GM23338 (cell line): ENCODE measurements around the gene CRTC3. TPM values are rescaled to one million over a fixed set of nuclear protein-coding genes. Genes with fewer than 3 reads are reported as not detected.

Experiments
- ATAC-seq: fragments of 200-7000 bp; cut with Tn5 transposase; 3 replicates; pipeline ENCODE4 v1.9.1; 2020
- DNase-seq: peaks from one replicate; pipeline ENCODE4 v3.0.0-alpha.2; 2015; ENCODE audit warnings: low spot score
- H2AFZ ChIP-seq: fragments of 200-600 bp; sonication (generic); 2 replicates; pipeline ENCODE4 v1.8.0; 2016; ENCODE audit warnings: antibody characterized with exemption, mild to moderate bottlenecking, moderate library complexity
- H3F3A ChIP-seq: fragments of 200-600 bp; sonication (generic); replicated peaks from 2 replicates; pipeline ENCODE4 v1.8.0; 2017; ENCODE audit warnings: antibody characterized with exemption, mixed run types, low read depth
- H3K27ac ChIP-seq: fragments of 200-600 bp; sonication (generic); 2 replicates; pipeline ENCODE4 v1.6.1; 2016; ENCODE audit warnings: low read depth
- H3K27me3 ChIP-seq: fragments of 200-600 bp; sonication (generic); 2 replicates; pipeline ENCODE4 v1.8.0; 2016; ENCODE audit warnings: mild to moderate bottlenecking, mixed run types, moderate library complexity; ENCODE audit not compliant: insufficient read depth
- H3K36me3 ChIP-seq: fragments of 200-600 bp; sonication (generic); 2 replicates; pipeline ENCODE4 v1.8.0; 2016; ENCODE audit warnings: mild to moderate bottlenecking; ENCODE audit not compliant: insufficient read depth
- H3K4me1 ChIP-seq: fragments of 200-600 bp; sonication (generic); 2 replicates; pipeline ENCODE4 v1.8.0; 2016; ENCODE audit warnings: mild to moderate bottlenecking, moderate library complexity; ENCODE audit not compliant: insufficient read depth
- H3K4me2 ChIP-seq: fragments of 200-600 bp; sonication (generic); 2 replicates; pipeline ENCODE4 v1.7.1; 2017; ENCODE audit warnings: mixed run types
- H3K4me3 ChIP-seq: fragments of 200-600 bp; sonication (generic); 2 replicates; pipeline ENCODE4 v1.6.1; 2016; ENCODE audit warnings: mixed run types
- H3K79me2 ChIP-seq: fragments of 200-600 bp; sonication (generic); replicated peaks from 2 replicates; pipeline ENCODE4 v1.8.0; 2017; ENCODE audit warnings: mild to moderate bottlenecking; ENCODE audit not compliant: insufficient read depth
- H3K9me2 ChIP-seq: fragments of 200-600 bp; sonication (generic); 2 replicates; pipeline ENCODE4 v1.8.0; 2017; ENCODE audit not compliant: insufficient read depth
- H4K20me1 ChIP-seq: fragments of 200-600 bp; sonication (generic); replicated peaks from 2 replicates; pipeline ENCODE4 v1.8.0; 2017; ENCODE audit warnings: mild to moderate bottlenecking; ENCODE audit not compliant: insufficient read depth
- H3K27ac Mint-ChIP-seq: 2 replicates; pipeline ENCODE4 v1.8.0; 2020; ENCODE audit warnings: inconsistent platforms, mild to moderate bottlenecking, moderate library complexity, mixed read lengths
- H3K27me3 Mint-ChIP-seq: 3 replicates; pipeline ENCODE4 v1.8.0; 2022; ENCODE audit warnings: low read depth, mild to moderate bottlenecking, moderate library complexity, mixed read lengths, inconsistent platforms; ENCODE audit not compliant: insufficient read depth, poor library complexity
- H3K36me3 Mint-ChIP-seq: 3 replicates; pipeline ENCODE4 v1.8.0; 2021; ENCODE audit warnings: low read depth, mild to moderate bottlenecking, inconsistent platforms, moderate library complexity, mixed read lengths
- H3K4me1 Mint-ChIP-seq: 3 replicates; pipeline ENCODE4 v1.8.0; 2020; ENCODE audit warnings: mild to moderate bottlenecking, inconsistent platforms, mixed read lengths
- H3K4me3 Mint-ChIP-seq: 3 replicates; pipeline ENCODE4 v1.8.0; 2021; ENCODE audit warnings: moderate library complexity, mild to moderate bottlenecking, inconsistent platforms, mixed read lengths
- H3K9me3 Mint-ChIP-seq: 3 replicates; pipeline ENCODE4 v1.8.0; 2020; ENCODE audit warnings: moderate library complexity, mild to moderate bottlenecking, inconsistent platforms, mixed read lengths
- CREB1 ChIP-seq: fragments of 250-450 bp; sonication (Bioruptor Pico); IDR thresholded peaks from 2 replicates; pipeline ENCODE4 v1.5.0; 2020; ENCODE audit warnings: low read depth, mild to moderate bottlenecking, moderate library complexity
- EZH2 ChIP-seq: fragments of 200-600 bp; sonication (generic); IDR thresholded peaks from one replicate; pipeline ENCODE4 v1.8.0; 2017; ENCODE audit warnings: antibody characterized with exemption, mild to moderate bottlenecking, low read depth; ENCODE audit not compliant: unreplicated experiment
- EZH2phosphoT487 ChIP-seq: fragments of 200-600 bp; sonication (generic); IDR thresholded peaks from one replicate; pipeline ENCODE4 v1.8.1; 2018; ENCODE audit warnings: antibody characterized with exemption; ENCODE audit not compliant: unreplicated experiment
- JUNB ChIP-seq: IDR thresholded peaks from one replicate; pipeline ENCODE4 v1.6.1; 2016; ENCODE audit warnings: antibody characterized with exemption; ENCODE audit not compliant: unreplicated experiment
- NANOG ChIP-seq: IDR thresholded peaks from 2 replicates; pipeline ENCODE4 v1.6.1; 2016; ENCODE audit warnings: antibody characterized with exemption, borderline replicate concordance
- POLR2AphosphoS5 ChIP-seq: IDR thresholded peaks from 2 replicates; pipeline ENCODE4 v1.6.1; 2016; ENCODE audit warnings: antibody characterized with exemption, low read depth
- ZNF331 ChIP-seq: fragments of 250-450 bp; sonication (Bioruptor Pico); IDR thresholded peaks from 2 replicates; pipeline ENCODE4 v1.5.0; 2020; ENCODE audit warnings: low read depth, mild to moderate bottlenecking, moderate library complexity
- polyA plus RNA-seq: library from polyadenylated mRNA; unstranded; fragments of >200 nt; fragmentation: Nextera tagmentation; extraction: Ambion mirVana; gene quantifications from 2 replicates; pipeline ENCODE4 v1.2.1, GENCODE V29; 2016
- total RNA-seq: library from RNA; depleted of rRNA; stranded (reverse); fragments of >200 nt; shearing (Covaris generic); gene quantifications from 2 replicates; pipeline ENCODE4 v1.2.3, GENCODE V29; 2014
- TF ChIP-seq, protein P1 (sequence below), 2 experiments: fragments of 200-600 bp in 1 of 2; sonication (generic) in 1 of 2; conservative IDR thresholded peaks; 2 replicates each; pipeline versions ENCODE4 v1.5.1 to v1.6.1; 2016 to 2017; ENCODE audit warnings: antibody characterized with exemption in 2 of 2, low read depth in 2 of 2, mild to moderate bottlenecking in 2 of 2, moderate library complexity in 1 of 2
- TF ChIP-seq, protein P2 (sequence below): IDR thresholded peaks from one replicate; pipeline ENCODE4 v1.6.1; 2018; ENCODE audit warnings: antibody characterized with exemption; ENCODE audit not compliant: unreplicated experiment
- TF ChIP-seq, protein P3 (sequence below): fragments of 250-450 bp; sonication (Bioruptor Pico); IDR thresholded peaks from 2 replicates; pipeline ENCODE4 v1.5.0; 2020; ENCODE audit warnings: mild to moderate bottlenecking, moderate library complexity
- TF ChIP-seq, protein P4 (sequence below): IDR thresholded peaks from 2 replicates; pipeline ENCODE4 v1.6.1; 2016; ENCODE audit warnings: antibody characterized with exemption

CRTC3 gene
- total and polyA plus RNA-seq, 2 experiments from 2014 or later, result 2.8 to 3.8 TPM

DNA sequence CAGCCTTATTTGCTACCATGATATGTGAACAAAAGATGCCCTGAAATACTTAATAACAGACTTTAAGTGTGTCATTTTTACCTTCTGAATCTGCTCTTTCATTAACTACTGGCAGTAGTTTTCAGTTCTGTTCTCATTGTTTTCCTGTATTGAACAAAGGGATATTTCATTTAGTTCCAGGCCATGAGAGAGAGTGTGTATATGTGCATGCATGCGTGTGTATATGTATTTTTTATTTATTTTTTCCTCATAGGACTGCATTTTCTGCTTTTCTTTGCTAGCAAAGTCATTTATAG is 46.8 kb upstream of the CRTC3 start:
- Histone ChIP-seq H3F3A (0 out of 2 replicates have a peak, but pooled peaks cover 6% of the 10 kb centered on the region), H4K20me1 (no peaks in the 10 kb centered on the region), H3K4me1 (no peaks in the 10 kb centered on the region), H3K36me3 (peaks cover 40% of the 10 kb centered on the region), H3K4me3 (no peak overlapping the region), H2AFZ (no peak overlapping the region), H3K27ac (no peak overlapping the region), H3K79me2 (no peaks in the 10 kb centered on the region), H3K27me3 (no peaks in the 10 kb centered on the region), H3K4me2 (no peak overlapping the region), H3K9me2 (no peaks in the 10 kb centered on the region)
- no peaks in the 10 kb centered on the region for H3K9me3 Mint-ChIP-seq
- TF ChIP-seq EZH2phosphoT487 (no peak), JUNB (no peak), CREB1 (CRISPR knock-in tag) (no peak), EZH2 (no peak), NANOG (no peak), POLR2AphosphoS5 (no peak), ZNF331 (CRISPR knock-in tag) (no peak)
- TF ChIP-seq, protein P1, sequence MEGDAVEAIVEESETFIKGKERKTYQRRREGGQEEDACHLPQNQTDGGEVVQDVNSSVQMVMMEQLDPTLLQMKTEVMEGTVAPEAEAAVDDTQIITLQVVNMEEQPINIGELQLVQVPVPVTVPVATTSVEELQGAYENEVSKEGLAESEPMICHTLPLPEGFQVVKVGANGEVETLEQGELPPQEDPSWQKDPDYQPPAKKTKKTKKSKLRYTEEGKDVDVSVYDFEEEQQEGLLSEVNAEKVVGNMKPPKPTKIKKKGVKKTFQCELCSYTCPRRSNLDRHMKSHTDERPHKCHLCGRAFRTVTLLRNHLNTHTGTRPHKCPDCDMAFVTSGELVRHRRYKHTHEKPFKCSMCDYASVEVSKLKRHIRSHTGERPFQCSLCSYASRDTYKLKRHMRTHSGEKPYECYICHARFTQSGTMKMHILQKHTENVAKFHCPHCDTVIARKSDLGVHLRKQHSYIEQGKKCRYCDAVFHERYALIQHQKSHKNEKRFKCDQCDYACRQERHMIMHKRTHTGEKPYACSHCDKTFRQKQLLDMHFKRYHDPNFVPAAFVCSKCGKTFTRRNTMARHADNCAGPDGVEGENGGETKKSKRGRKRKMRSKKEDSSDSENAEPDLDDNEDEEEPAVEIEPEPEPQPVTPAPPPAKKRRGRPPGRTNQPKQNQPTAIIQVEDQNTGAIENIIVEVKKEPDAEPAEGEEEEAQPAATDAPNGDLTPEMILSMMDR (conservative IDR thresholded peaks at IDR 0.05; ENCODE audit: low read depth in 2 of 2), result no peak
- TF ChIP-seq, protein P2, sequence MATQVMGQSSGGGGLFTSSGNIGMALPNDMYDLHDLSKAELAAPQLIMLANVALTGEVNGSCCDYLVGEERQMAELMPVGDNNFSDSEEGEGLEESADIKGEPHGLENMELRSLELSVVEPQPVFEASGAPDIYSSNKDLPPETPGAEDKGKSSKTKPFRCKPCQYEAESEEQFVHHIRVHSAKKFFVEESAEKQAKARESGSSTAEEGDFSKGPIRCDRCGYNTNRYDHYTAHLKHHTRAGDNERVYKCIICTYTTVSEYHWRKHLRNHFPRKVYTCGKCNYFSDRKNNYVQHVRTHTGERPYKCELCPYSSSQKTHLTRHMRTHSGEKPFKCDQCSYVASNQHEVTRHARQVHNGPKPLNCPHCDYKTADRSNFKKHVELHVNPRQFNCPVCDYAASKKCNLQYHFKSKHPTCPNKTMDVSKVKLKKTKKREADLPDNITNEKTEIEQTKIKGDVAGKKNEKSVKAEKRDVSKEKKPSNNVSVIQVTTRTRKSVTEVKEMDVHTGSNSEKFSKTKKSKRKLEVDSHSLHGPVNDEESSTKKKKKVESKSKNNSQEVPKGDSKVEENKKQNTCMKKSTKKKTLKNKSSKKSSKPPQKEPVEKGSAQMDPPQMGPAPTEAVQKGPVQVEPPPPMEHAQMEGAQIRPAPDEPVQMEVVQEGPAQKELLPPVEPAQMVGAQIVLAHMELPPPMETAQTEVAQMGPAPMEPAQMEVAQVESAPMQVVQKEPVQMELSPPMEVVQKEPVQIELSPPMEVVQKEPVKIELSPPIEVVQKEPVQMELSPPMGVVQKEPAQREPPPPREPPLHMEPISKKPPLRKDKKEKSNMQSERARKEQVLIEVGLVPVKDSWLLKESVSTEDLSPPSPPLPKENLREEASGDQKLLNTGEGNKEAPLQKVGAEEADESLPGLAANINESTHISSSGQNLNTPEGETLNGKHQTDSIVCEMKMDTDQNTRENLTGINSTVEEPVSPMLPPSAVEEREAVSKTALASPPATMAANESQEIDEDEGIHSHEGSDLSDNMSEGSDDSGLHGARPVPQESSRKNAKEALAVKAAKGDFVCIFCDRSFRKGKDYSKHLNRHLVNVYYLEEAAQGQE, result no peak
- TF ChIP-seq, protein P3, sequence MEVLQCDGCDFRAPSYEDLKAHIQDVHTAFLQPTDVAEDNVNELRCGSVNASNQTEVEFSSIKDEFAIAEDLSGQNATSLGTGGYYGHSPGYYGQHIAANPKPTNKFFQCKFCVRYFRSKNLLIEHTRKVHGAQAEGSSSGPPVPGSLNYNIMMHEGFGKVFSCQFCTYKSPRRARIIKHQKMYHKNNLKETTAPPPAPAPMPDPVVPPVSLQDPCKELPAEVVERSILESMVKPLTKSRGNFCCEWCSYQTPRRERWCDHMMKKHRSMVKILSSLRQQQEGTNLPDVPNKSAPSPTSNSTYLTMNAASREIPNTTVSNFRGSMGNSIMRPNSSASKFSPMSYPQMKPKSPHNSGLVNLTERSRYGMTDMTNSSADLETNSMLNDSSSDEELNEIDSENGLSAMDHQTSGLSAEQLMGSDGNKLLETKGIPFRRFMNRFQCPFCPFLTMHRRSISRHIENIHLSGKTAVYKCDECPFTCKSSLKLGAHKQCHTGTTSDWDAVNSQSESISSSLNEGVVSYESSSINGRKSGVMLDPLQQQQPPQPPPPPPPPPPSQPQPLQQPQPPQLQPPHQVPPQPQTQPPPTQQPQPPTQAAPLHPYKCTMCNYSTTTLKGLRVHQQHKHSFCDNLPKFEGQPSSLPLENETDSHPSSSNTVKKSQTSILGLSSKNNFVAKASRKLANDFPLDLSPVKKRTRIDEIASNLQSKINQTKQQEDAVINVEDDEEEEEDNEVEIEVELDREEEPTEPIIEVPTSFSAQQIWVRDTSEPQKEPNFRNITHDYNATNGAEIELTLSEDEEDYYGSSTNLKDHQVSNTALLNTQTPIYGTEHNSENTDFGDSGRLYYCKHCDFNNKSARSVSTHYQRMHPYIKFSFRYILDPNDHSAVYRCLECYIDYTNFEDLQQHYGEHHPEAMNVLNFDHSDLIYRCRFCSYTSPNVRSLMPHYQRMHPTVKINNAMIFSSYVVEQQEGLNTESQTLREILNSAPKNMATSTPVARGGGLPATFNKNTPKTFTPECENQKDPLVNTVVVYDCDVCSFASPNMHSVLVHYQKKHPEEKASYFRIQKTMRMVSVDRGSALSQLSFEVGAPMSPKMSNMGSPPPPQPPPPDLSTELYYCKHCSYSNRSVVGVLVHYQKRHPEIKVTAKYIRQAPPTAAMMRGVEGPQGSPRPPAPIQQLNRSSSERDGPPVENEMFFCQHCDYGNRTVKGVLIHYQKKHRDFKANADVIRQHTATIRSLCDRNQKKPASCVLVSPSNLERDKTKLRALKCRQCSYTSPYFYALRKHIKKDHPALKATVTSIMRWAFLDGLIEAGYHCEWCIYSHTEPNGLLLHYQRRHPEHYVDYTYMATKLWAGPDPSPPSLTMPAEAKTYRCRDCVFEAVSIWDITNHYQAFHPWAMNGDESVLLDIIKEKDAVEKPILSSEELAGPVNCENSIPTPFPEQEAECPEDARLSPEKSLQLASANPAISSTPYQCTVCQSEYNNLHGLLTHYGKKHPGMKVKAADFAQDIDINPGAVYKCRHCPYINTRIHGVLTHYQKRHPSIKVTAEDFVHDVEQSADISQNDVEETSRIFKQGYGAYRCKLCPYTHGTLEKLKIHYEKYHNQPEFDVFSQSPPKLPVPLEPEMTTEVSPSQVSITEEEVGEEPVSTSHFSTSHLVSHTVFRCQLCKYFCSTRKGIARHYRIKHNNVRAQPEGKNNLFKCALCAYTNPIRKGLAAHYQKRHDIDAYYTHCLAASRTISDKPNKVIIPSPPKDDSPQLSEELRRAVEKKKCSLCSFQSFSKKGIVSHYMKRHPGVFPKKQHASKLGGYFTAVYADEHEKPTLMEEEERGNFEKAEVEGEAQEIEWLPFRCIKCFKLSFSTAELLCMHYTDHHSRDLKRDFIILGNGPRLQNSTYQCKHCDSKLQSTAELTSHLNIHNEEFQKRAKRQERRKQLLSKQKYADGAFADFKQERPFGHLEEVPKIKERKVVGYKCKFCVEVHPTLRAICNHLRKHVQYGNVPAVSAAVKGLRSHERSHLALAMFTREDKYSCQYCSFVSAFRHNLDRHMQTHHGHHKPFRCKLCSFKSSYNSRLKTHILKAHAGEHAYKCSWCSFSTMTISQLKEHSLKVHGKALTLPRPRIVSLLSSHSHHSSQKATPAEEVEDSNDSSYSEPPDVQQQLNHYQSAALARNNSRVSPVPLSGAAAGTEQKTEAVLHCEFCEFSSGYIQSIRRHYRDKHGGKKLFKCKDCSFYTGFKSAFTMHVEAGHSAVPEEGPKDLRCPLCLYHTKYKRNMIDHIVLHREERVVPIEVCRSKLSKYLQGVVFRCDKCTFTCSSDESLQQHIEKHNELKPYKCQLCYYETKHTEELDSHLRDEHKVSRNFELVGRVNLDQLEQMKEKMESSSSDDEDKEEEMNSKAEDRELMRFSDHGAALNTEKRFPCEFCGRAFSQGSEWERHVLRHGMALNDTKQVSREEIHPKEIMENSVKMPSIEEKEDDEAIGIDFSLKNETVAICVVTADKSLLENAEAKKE, result no peak
- TF ChIP-seq, protein P4, sequence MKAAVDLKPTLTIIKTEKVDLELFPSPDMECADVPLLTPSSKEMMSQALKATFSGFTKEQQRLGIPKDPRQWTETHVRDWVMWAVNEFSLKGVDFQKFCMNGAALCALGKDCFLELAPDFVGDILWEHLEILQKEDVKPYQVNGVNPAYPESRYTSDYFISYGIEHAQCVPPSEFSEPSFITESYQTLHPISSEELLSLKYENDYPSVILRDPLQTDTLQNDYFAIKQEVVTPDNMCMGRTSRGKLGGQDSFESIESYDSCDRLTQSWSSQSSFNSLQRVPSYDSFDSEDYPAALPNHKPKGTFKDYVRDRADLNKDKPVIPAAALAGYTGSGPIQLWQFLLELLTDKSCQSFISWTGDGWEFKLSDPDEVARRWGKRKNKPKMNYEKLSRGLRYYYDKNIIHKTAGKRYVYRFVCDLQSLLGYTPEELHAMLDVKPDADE, result no peak
- H3K27ac Mint-ChIP-seq, result no peak overlapping the region
- no peak overlapping the region for H3K4me3 Mint-ChIP-seq
- no peaks in the 10 kb centered on the region for H3K4me1 Mint-ChIP-seq
- H3K27me3 Mint-ChIP-seq, result no peaks in the 10 kb centered on the region
- DNase-seq (no peak), ATAC-seq (no peak)
- H3K36me3 Mint-ChIP-seq, result peaks cover 61% of the 10 kb centered on the region
